CD4-positive, alpha-beta memory T cell (primary cell): ENCODE results near the gene AHNAK. TPM values are rescaled to one million over a fixed set of nuclear protein-coding genes. Genes with fewer than 3 reads are reported as not detected.

Source experiments
- CTCF ChIA-PET: fragments of 350-600 bp; sonication (Branson Sonifier 250); formaldehyde crosslinking; loops from one replicate; lab custom pipeline; 2021; ENCODE audit warnings: inconsistent platforms; ENCODE audit not compliant: partially characterized antibody; lab: Charles Lee
- POLR2A ChIA-PET: fragments of 350-600 bp; sonication (Branson Sonifier 250); formaldehyde crosslinking; loops from one replicate; lab custom pipeline; 2021; ENCODE audit not compliant: partially characterized antibody; lab: Charles Lee
- DNase-seq, 5 donors: peaks; one replicate each; pipeline versions ENCODE4 v3.0.0 to v3.0.0-alpha.2; 2020 to 2022; ENCODE audit warnings: mixed read lengths in 1 of 5
- H3K27ac ChIP-seq: one replicate; pipeline ENCODE4 v1.7.0; 2013; ENCODE audit warnings: low read depth, low read length
- H3K27me3 ChIP-seq: 2 replicates; pipeline ENCODE4 v1.7.0; 2013; ENCODE audit warnings: mild to moderate bottlenecking, low read length, moderate library complexity; ENCODE audit not compliant: insufficient read depth
- H3K36me3 ChIP-seq: 2 replicates; pipeline ENCODE4 v1.7.0; 2013; ENCODE audit warnings: mild to moderate bottlenecking, low read length, moderate library complexity; ENCODE audit not compliant: insufficient read depth
- H3K4me1 ChIP-seq: 2 replicates; pipeline ENCODE4 v1.7.0; 2013; ENCODE audit warnings: mild to moderate bottlenecking, low read length, moderate library complexity; ENCODE audit not compliant: insufficient read depth
- H3K4me3 ChIP-seq, 2 donors: one replicate each; pipeline ENCODE4 v1.7.0; 2013; ENCODE audit warnings: low read length in 2 of 2, mild to moderate bottlenecking in 1 of 2
- H3K9me3 ChIP-seq, 2 donors: one replicate each; pipeline ENCODE4 v1.7.0; 2013; ENCODE audit warnings: low read length in 2 of 2, control low read depth in 1 of 2; ENCODE audit not compliant: control insufficient read depth in 1 of 2
- H3K27ac Mint-ChIP-seq, 7 donors: one replicate each; pipeline ENCODE4 v1.8.0; 2020 to 2021; ENCODE audit warnings: mixed read lengths in 7 of 7, mild to moderate bottlenecking in 6 of 7, inconsistent platforms in 3 of 7, moderate library complexity in 3 of 7
- H3K27me3 Mint-ChIP-seq, 2 donors: one replicate each; pipeline ENCODE4 v1.8.0; 2020 to 2021; ENCODE audit warnings: mixed read lengths in 2 of 2
- H3K36me3 Mint-ChIP-seq, 2 donors: one replicate each; pipeline ENCODE4 v1.8.0; 2020 to 2021; ENCODE audit warnings: mixed read lengths in 2 of 2, inconsistent platforms in 1 of 2, mild to moderate bottlenecking in 1 of 2
- H3K4me1 Mint-ChIP-seq, 4 donors: one replicate each; pipeline ENCODE4 v1.8.0; 2020 to 2021; ENCODE audit warnings: mixed read lengths in 4 of 4, mild to moderate bottlenecking in 1 of 4
- H3K4me3 Mint-ChIP-seq, 8 donors: one replicate each; pipeline ENCODE4 v1.8.0; 2020 to 2021; ENCODE audit warnings: mixed read lengths in 8 of 8, mild to moderate bottlenecking in 7 of 8, moderate library complexity in 6 of 8, inconsistent platforms in 3 of 8
- H3K9me3 Mint-ChIP-seq, 8 donors: one replicate each; pipeline ENCODE4 v1.8.0; 2020 to 2021; ENCODE audit warnings: mixed read lengths in 8 of 8, mild to moderate bottlenecking in 5 of 8, inconsistent platforms in 3 of 8, moderate library complexity in 1 of 8
- intact Hi-C: fragments of 100-400 bp; cut with micrococcal nuclease; formaldehyde crosslinking; loops from one replicate; pipeline ENCODE4 v1.15.1; 2023
- polyA plus RNA-seq, 2 donors: library from polyadenylated mRNA; unstranded; fragments of 300-500 nt; fragmentation: Illumina TruSeq; gene quantifications; one replicate each; pipeline ENCODE4 v1.2.3, GENCODE V29; 2021
- total RNA-seq, 2 experiments: library from RNA; stranded (reverse); gene quantifications; one replicate each; pipeline ENCODE4 v1.2.3, GENCODE V29; 2021

Gene AHNAK
- total and polyA plus RNA-seq, 4 experiments from 2014 or later: 23.5 to 573 (median 372) TPM

GRCh38 chr11:62542750-62543567 is 3.6 kb downstream of the AHNAK start:
- H3K36me3 ChIP-seq: no peaks in the 10 kb centered on the region
- peak overlapping the region; percentile 91 to 94 for H3K4me3 ChIP-seq
- peak overlapping the region; percentile 94 to 99 (median 98) for H3K27ac Mint-ChIP-seq
- peak; percentile 71 to 92 (median 71) for DNase-seq
- peaks cover 48 to 88% (median 63%) of the 10 kb centered on the region in 4 donors for H3K4me1 Mint-ChIP-seq
- H3K36me3 Mint-ChIP-seq: peaks cover 10 to 60% of the 10 kb centered on the region in 2 donors
- ChIA-PET POLR2A (interaction anchor here (0.6 to 16.0 kb wide), 19 partner anchors 13 to 339 kb away, joined by 3 to 751 read pairs (median 4); partner anchors contain the start of genes C11orf98, CSKMT, EEF1G and EML3), CTCF (interaction anchor here (0.6 to 13.4 kb wide), 36 partner anchors 9 to 307 kb away, joined by 3 to 450 read pairs (median 4); partner anchors contain the start of genes C11orf98, CSKMT, INTS5 and TUT1)
- peak overlapping the region; percentile 97 for H3K27ac ChIP-seq
- H3K4me3 Mint-ChIP-seq: peak overlapping the region; percentile 97 to 99 (median 98)
- H3K4me1 ChIP-seq: peaks cover 77% of the 10 kb centered on the region
- H3K9me3 ChIP-seq: no peaks in the 10 kb centered on the region
- H3K27me3 ChIP-seq: no peaks in the 10 kb centered on the region
- no peaks in the 10 kb centered on the region for H3K27me3 Mint-ChIP-seq
- no peaks in the 10 kb centered on the region for H3K9me3 Mint-ChIP-seq
- intact Hi-C loops: loop anchor here (1.0 kb wide), 3 partner anchors 46 to 149 kb away; no protein-coding TSS in a partner anchor

GRCh38 chr11:62542111-62542745 is 4.4 kb downstream of the AHNAK start:
- peaks cover 3% of the 10 kb centered on the region for H3K36me3 ChIP-seq
- peak overlapping the region; percentile 94 to 99 (median 98) for H3K27ac Mint-ChIP-seq
- H3K9me3 Mint-ChIP-seq: no peaks in the 10 kb centered on the region
- ChIA-PET POLR2A (interaction anchor here (0.7 to 16.0 kb wide), 11 partner anchors 14 to 314 kb away, joined by 3 to 751 read pairs (median 6); partner anchors contain the start of genes HNRNPUL2, MTA2 and TUT1), CTCF (interaction anchor here (0.6 to 13.4 kb wide), 29 partner anchors 8 to 320 kb away, joined by 3 to 450 read pairs (median 4); partner anchors contain the start of genes C11orf98, CSKMT and TUT1)
- peaks cover 77% of the 10 kb centered on the region for H3K4me1 ChIP-seq
- no peaks in the 10 kb centered on the region for H3K9me3 ChIP-seq
- peak in 2 of 5 donors; percentile 15 to 45 for DNase-seq
- H3K4me3 ChIP-seq: peak overlapping the region; percentile 91 to 94
- H3K36me3 Mint-ChIP-seq: peaks cover 10 to 57% of the 10 kb centered on the region in 2 donors
- H3K4me3 Mint-ChIP-seq: peak overlapping the region; percentile 97 to 99 (median 98)
- no peaks in the 10 kb centered on the region for H3K27me3 ChIP-seq
- peak overlapping the region; percentile 97 for H3K27ac ChIP-seq
- intact Hi-C loops: loop anchor here (1.0 kb wide), 2 partner anchors 118 to 148 kb away; no protein-coding TSS in a partner anchor
- no peaks in the 10 kb centered on the region for H3K27me3 Mint-ChIP-seq
- H3K4me1 Mint-ChIP-seq: peaks cover 44 to 81% (median 58%) of the 10 kb centered on the region in 4 donors

- intact Hi-C loops: no loop called here
- H3K9me3 ChIP-seq: no peaks in the 10 kb centered on the region
- H3K27ac Mint-ChIP-seq: peak overlapping the region; percentile 93 to 99 (median 98)
- ChIA-PET CTCF (interaction anchor here (1.1 to 13.4 kb wide), 5 partner anchors 15 to 147 kb away, joined by 4 to 450 read pairs (median 35); no protein-coding TSS in a partner anchor), POLR2A (interaction anchor here (0.9 to 16.0 kb wide), 6 partner anchors 7 to 114 kb away, joined by 3 to 751 read pairs (median 4); partner anchors contain the start of gene TUT1)
- H3K9me3 Mint-ChIP-seq: peaks cover 0 to 4% (median 0%) of the 10 kb centered on the region in 8 donors
- DNase-seq: peak in 2 of 5 donors; percentile 32 to 55
- peaks cover 47 to 83% (median 62%) of the 10 kb centered on the region in 4 donors for H3K4me1 Mint-ChIP-seq
- H3K27me3 ChIP-seq: no peaks in the 10 kb centered on the region
- peak overlapping the region; percentile 97 to 99 (median 98) for H3K4me3 Mint-ChIP-seq
- peaks cover 15 to 59% of the 10 kb centered on the region in 2 donors for H3K36me3 Mint-ChIP-seq
- no peaks in the 10 kb centered on the region for H3K27me3 Mint-ChIP-seq
- H3K4me3 ChIP-seq: peak overlapping the region; percentile 42 to 91
- peaks cover 10% of the 10 kb centered on the region for H3K36me3 ChIP-seq
- peaks cover 75% of the 10 kb centered on the region for H3K4me1 ChIP-seq
- H3K27ac ChIP-seq: peak overlapping the region; percentile 97
Observed at GRCh38 chr11:62540804-62541701, 5.6 kb downstream of the AHNAK start.

GRCh38 chr11:62539238-62539925 is 7.2 kb downstream of the AHNAK start:
- Mint-ChIP-seq H3K27ac (peak overlapping the region; percentile 42 to 99 (median 91)), H3K4me3 (peak overlapping the region; percentile 48 to 88 (median 76)), H3K9me3 (peaks cover 0 to 7% (median 0%) of the 10 kb centered on the region in 8 donors), H3K27me3 (no peaks in the 10 kb centered on the region), H3K4me1 (peaks cover 50 to 79% (median 63%) of the 10 kb centered on the region in 4 donors), H3K36me3 (peaks cover 26 to 57% of the 10 kb centered on the region in 2 donors)
- peaks cover 27% of the 10 kb centered on the region for H3K36me3 ChIP-seq
- H3K9me3 ChIP-seq: no peaks in the 10 kb centered on the region
- H3K27me3 ChIP-seq: no peaks in the 10 kb centered on the region
- peak overlapping the region; percentile 42 to 44 for H3K4me3 ChIP-seq
- H3K27ac ChIP-seq: peak overlapping the region; percentile 97
- H3K4me1 ChIP-seq: peaks cover 72% of the 10 kb centered on the region
- CTCF ChIA-PET: interaction anchor here (0.9 to 13.4 kb wide), 3 partner anchors 17 to 115 kb away, joined by 5 to 450 read pairs (median 151); no protein-coding TSS in a partner anchor
- peak in 2 of 5 donors; percentile 26 to 80 for DNase-seq
- intact Hi-C loops: no loop called here
- POLR2A ChIA-PET: interaction anchor here (0.9 to 16.0 kb wide), 4 partner anchors 17 to 113 kb away, joined by 3 to 751 read pairs (median 36); partner anchors contain the start of genes INTS5 and TUT1

GRCh38 chr11:62538470-62539237 is 8.0 kb downstream of the AHNAK start:
- peak in 1 of 5 donors; percentile 41 for DNase-seq
- Mint-ChIP-seq H3K4me3 (peak overlapping the region; percentile 48 to 88 (median 76)), H3K9me3 (peaks cover 0 to 8% (median 0%) of the 10 kb centered on the region in 8 donors), H3K4me1 (peaks cover 47 to 77% (median 60%) of the 10 kb centered on the region in 4 donors), H3K36me3 (peaks cover 32 to 59% of the 10 kb centered on the region in 2 donors), H3K27ac (peak overlapping the region; percentile 82 to 99 (median 91)), H3K27me3 (no peaks in the 10 kb centered on the region)
- POLR2A ChIA-PET: interaction anchor here (0.9 to 16.0 kb wide), 4 partner anchors 17 to 114 kb away, joined by 3 to 751 read pairs (median 38); partner anchors contain the start of gene INTS5
- H3K36me3 ChIP-seq: peaks cover 34% of the 10 kb centered on the region
- H3K4me1 ChIP-seq: peaks cover 64% of the 10 kb centered on the region
- CTCF ChIA-PET: interaction anchor here (1.4 to 13.4 kb wide), 3 partner anchors 12 to 114 kb away, joined by 3 to 450 read pairs (median 151); no protein-coding TSS in a partner anchor
- intact Hi-C loops: no loop called here
- H3K27me3 ChIP-seq: no peaks in the 10 kb centered on the region
- H3K27ac ChIP-seq: peak overlapping the region; percentile 48
- H3K9me3 ChIP-seq: no peaks in the 10 kb centered on the region
- peak overlapping the region in 1 of 2 donors; percentile 16 for H3K4me3 ChIP-seq
